DMS114 treated with DMSO at 0.1 percent for 48 hours (cell line): ENCODE measurements around the gene NDUFAB1.
"Not testable (repeated sequence)": the region's sequence is repeated elsewhere in the genome, so short reads cannot be mapped to it uniquely, and the experiment has no call there.

Source experiments
- DNase-seq: peaks from one replicate; lab custom pipeline; 2025; ENCODE audit not compliant: unreplicated experiment; lab: John Stamatoyannopoulos, UW

NDUFAB1 gene

GRCh38 chr16:23584186-23585076, 11.7 kb downstream of the NDUFAB1 start:
- DNase-seq, result no peak

- DNase-seq, result not testable (repeated sequence)
These were observed 12.8 kb downstream of the NDUFAB1 start for GRCh38 chr16:23583271-23583670.

GRCh38 chr16:23581764-23582163, 14.4 kb downstream of the NDUFAB1 start:
- no peak for DNase-seq

GRCh38 chr16:23580391-23580790, 15.7 kb downstream of the NDUFAB1 start:
- no peak for DNase-seq

GRCh38 chr16:23579371-23579770, 16.7 kb downstream of the NDUFAB1 start:
- no peak for DNase-seq

GRCh38 chr16:23578101-23578830, 17.9 kb downstream of the NDUFAB1 start:
- no peak for DNase-seq

GRCh38 chr16:23577493-23577892, 18.6 kb downstream of the NDUFAB1 start:
- no peak for DNase-seq

- no peak for DNase-seq
These were observed 20.3 kb downstream of the NDUFAB1 start for GRCh38 chr16:23575834-23576233.

GRCh38 chr16:23573817-23574216, 22.3 kb downstream of the NDUFAB1 start:
- DNase-seq, result no peak

- no peak for DNase-seq
These were observed 23.7 kb downstream of the NDUFAB1 start for GRCh38 chr16:23572394-23572793.

- DNase-seq, result no peak
These were observed 24.2 kb downstream of the NDUFAB1 start for GRCh38 chr16:23571895-23572294.

- DNase-seq, result no peak
These were observed 25.0 kb downstream of the NDUFAB1 start for GRCh38 chr16:23570992-23571632.

- DNase-seq, result no peak
These were observed 28.5 kb downstream of the NDUFAB1 start for GRCh38 chr16:23567602-23568001.

- no peak for DNase-seq
These were observed 29.4 kb downstream of the NDUFAB1 start for GRCh38 chr16:23566724-23567123.

- no peak for DNase-seq
These were observed 31.3 kb downstream of the NDUFAB1 start for GRCh38 chr16:23564575-23565363.

GRCh38 chr16:23563186-23563585, 32.9 kb downstream of the NDUFAB1 start:
- no peak for DNase-seq

GRCh38 chr16:23562505-23562904, 33.6 kb downstream of the NDUFAB1 start:
- DNase-seq, result no peak

GRCh38 chr16:23561586-23561985, 34.5 kb downstream of the NDUFAB1 start:
- DNase-seq, result no peak

GRCh38 chr16:23557779-23558702, 38.1 kb downstream of the NDUFAB1 start:
- no peak for DNase-seq
